OCI-LY1 (cell line): Measurements from ENCODE around the gene GSG1L.

Source experiments
- H2AFZ ChIP-seq: fragments of 200-600 bp; sonication (generic), shearing (Covaris generic); 2 replicates; pipeline ENCODE4 v1.6.0; 2014; ENCODE audit warnings: antibody characterized with exemption, mild to moderate bottlenecking, low read length
- H3F3A ChIP-seq: fragments of 200-600 bp; sonication (generic), shearing (Covaris generic); 2 replicates; pipeline ENCODE4 v1.6.0; 2014; ENCODE audit warnings: mild to moderate bottlenecking, antibody characterized with exemption, low read length, moderate library complexity; ENCODE audit not compliant: insufficient read depth
- H3K27ac ChIP-seq: fragments of 200-600 bp; sonication (generic); 2 replicates; pipeline ENCODE4 v1.5.1; 2014; ENCODE audit warnings: low read length, mixed run types, mild to moderate bottlenecking, low read depth; ENCODE audit not compliant: poor library complexity, severe bottlenecking
- H3K27me3 ChIP-seq: fragments of 200-600 bp; sonication (generic); 2 replicates; pipeline ENCODE4 v1.6.0; 2014; ENCODE audit warnings: antibody characterized with exemption, mild to moderate bottlenecking, low read length, moderate library complexity; ENCODE audit not compliant: insufficient read depth
- H3K36me3 ChIP-seq: fragments of 200-600 bp; sonication (generic); 2 replicates; pipeline ENCODE4 v1.6.1; 2014; ENCODE audit warnings: mild to moderate bottlenecking, antibody characterized with exemption, low read length, moderate library complexity, mixed read lengths; ENCODE audit not compliant: insufficient read depth
- H3K4me1 ChIP-seq: fragments of 200-600 bp; sonication (generic); 2 replicates; pipeline ENCODE4 v1.5.1; 2014; ENCODE audit warnings: mild to moderate bottlenecking, low read length, moderate library complexity; ENCODE audit not compliant: insufficient read depth, severe bottlenecking
- H3K4me2 ChIP-seq: fragments of 200-600 bp; sonication (generic), shearing (Covaris generic); 2 replicates; pipeline ENCODE4 v1.6.1; 2014; ENCODE audit warnings: low read length
- H3K4me3 ChIP-seq: fragments of 200-600 bp; sonication (generic); 2 replicates; pipeline ENCODE4 v1.5.1; 2014; ENCODE audit warnings: low read length, low read depth, mild to moderate bottlenecking, mixed read lengths; ENCODE audit not compliant: poor library complexity, severe bottlenecking
- H3K79me2 ChIP-seq: fragments of 200-600 bp; shearing (Covaris generic); 2 replicates; pipeline ENCODE4 v1.6.1; 2016; ENCODE audit warnings: mixed run types, low read length, mixed read lengths; ENCODE audit not compliant: insufficient read depth
- H3K9ac ChIP-seq: fragments of 200-600 bp; sonication (generic), shearing (Covaris generic); 2 replicates; pipeline ENCODE4 v1.6.1; 2014; ENCODE audit warnings: mild to moderate bottlenecking, low read length, mixed read lengths
- H3K9me2 ChIP-seq: fragments of 200-600 bp; sonication (generic), shearing (Covaris generic); 2 replicates; pipeline ENCODE4 v1.6.1; 2014; ENCODE audit warnings: low read depth, mild to moderate bottlenecking, low read length, mixed read lengths
- H3K9me3 ChIP-seq: fragments of 200-600 bp; shearing (Covaris generic); 2 replicates; pipeline ENCODE4 v1.6.1; 2014; ENCODE audit warnings: low read length, mixed read lengths
- H4K20me1 ChIP-seq: fragments of 200-600 bp; sonication (generic), shearing (Covaris generic); 2 replicates; pipeline ENCODE4 v1.6.0; 2016; ENCODE audit warnings: mild to moderate bottlenecking, low read length; ENCODE audit not compliant: insufficient read depth
- CTCF ChIP-seq: fragments of 200-600 bp; sonication (generic), shearing (Covaris generic); IDR thresholded peaks from 2 replicates; pipeline ENCODE4 v1.5.1; 2017; ENCODE audit warnings: mild to moderate bottlenecking, antibody characterized with exemption, low read length, moderate library complexity, mixed read lengths
- EZH2 ChIP-seq: fragments of 200-600 bp; sonication (generic), shearing (Covaris generic); IDR thresholded peaks from 2 replicates; pipeline ENCODE4 v1.8.0; 2017; ENCODE audit warnings: borderline replicate concordance, mixed run types, mild to moderate bottlenecking, antibody characterized with exemption, low read length, moderate library complexity, mixed read lengths

The GSG1L gene

GRCh38 chr16:27822996-27823395 is 240.5 kb downstream of the GSG1L start:
- H3K9me2 ChIP-seq: no peaks in the 10 kb centered on the region

GRCh38 chr16:27822529-27822928 is 241.0 kb downstream of the GSG1L start:
- H3K4me3 ChIP-seq: no peak overlapping the region
- H3K4me2 ChIP-seq: no peak overlapping the region
- peaks cover 5% of the 10 kb centered on the region; the same call in 1 of the 2 replicates for H3K27me3 ChIP-seq
- TF ChIP-seq EZH2: no peak
- TF ChIP-seq CTCF: no peak
- H3K9ac ChIP-seq: no peak overlapping the region
- H3K9me2 ChIP-seq: no peaks in the 10 kb centered on the region
- H3K4me1 ChIP-seq: no peaks in the 10 kb centered on the region
- H3F3A ChIP-seq: no peaks in the 10 kb centered on the region
- no peaks in the 10 kb centered on the region for H3K9me3 ChIP-seq
- H4K20me1 ChIP-seq: no peaks in the 10 kb centered on the region
- no peak overlapping the region for H3K27ac ChIP-seq
- no peak overlapping the region for H2AFZ ChIP-seq
- no peaks in the 10 kb centered on the region for H3K79me2 ChIP-seq
- no peaks in the 10 kb centered on the region for H3K36me3 ChIP-seq

More at GRCh38 chr16:27822996-27823395, 240.5 kb downstream of the GSG1L start:
- Histone ChIP-seq H3K9ac (no peak overlapping the region), H3K4me1 (no peaks in the 10 kb centered on the region), H3K9me3 (no peaks in the 10 kb centered on the region), H3K4me3 (no peak overlapping the region), H3K79me2 (no peaks in the 10 kb centered on the region), H4K20me1 (no peaks in the 10 kb centered on the region), H2AFZ (no peak overlapping the region), H3K36me3 (no peaks in the 10 kb centered on the region), H3K27ac (no peak overlapping the region), H3K4me2 (no peak overlapping the region), H3F3A (no peaks in the 10 kb centered on the region), H3K27me3 (peaks cover 5% of the 10 kb centered on the region; the same call in 1 of the 2 replicates)
- TF ChIP-seq CTCF (no peak), EZH2 (no peak)

- no peaks in the 10 kb centered on the region for H4K20me1 ChIP-seq
- H2AFZ ChIP-seq: no peak overlapping the region
- peaks cover 5% of the 10 kb centered on the region; the same call in 1 of the 2 replicates for H3K27me3 ChIP-seq
- no peaks in the 10 kb centered on the region for H3K9me2 ChIP-seq
- H3K79me2 ChIP-seq: no peaks in the 10 kb centered on the region
- H3F3A ChIP-seq: no peaks in the 10 kb centered on the region
- no peak overlapping the region for H3K27ac ChIP-seq
- no peaks in the 10 kb centered on the region for H3K9me3 ChIP-seq
- no peaks in the 10 kb centered on the region for H3K4me1 ChIP-seq
- no peaks in the 10 kb centered on the region for H3K36me3 ChIP-seq
- no peak overlapping the region for H3K4me3 ChIP-seq
- no peak overlapping the region for H3K4me2 ChIP-seq
- no peak overlapping the region for H3K9ac ChIP-seq
- TF ChIP-seq CTCF: no peak
- no peak for TF ChIP-seq EZH2
Measured at GRCh38 chr16:27820646-27821345, 242.7 kb downstream of the GSG1L start.
